Sigmoid colon (tissue), 4 donors: Measurements from ENCODE around the gene GRIK3.

Source experiments
- CTCF ChIP-seq, 4 experiments: fragments of 450-650 bp in 3 of 4; fragments of 200-600 bp in 1 of 4; IDR thresholded peaks; one replicate each; pipeline ENCODE4 v1.5.1; 2016 to 2019; ENCODE audit warnings: antibody characterized with exemption in 4 of 4, mild to moderate bottlenecking in 3 of 4, moderate library complexity in 2 of 4
- EP300 ChIP-seq, 4 donors: sonication (generic); formaldehyde crosslinking; IDR thresholded peaks; one replicate each; pipeline ENCODE4 v1.6.1; 2017; ENCODE audit warnings: antibody characterized with exemption in 4 of 4
- POLR2A ChIP-seq, 2 donors: fragments of 450-650 bp; IDR thresholded peaks; one replicate each; pipeline ENCODE4 v1.6.1; 2016; ENCODE audit warnings: antibody characterized with exemption in 2 of 2, mild to moderate bottlenecking in 2 of 2, moderate library complexity in 2 of 2
- POLR2AphosphoS5 ChIP-seq, 4 donors: sonication (generic); formaldehyde crosslinking; IDR thresholded peaks; one replicate each; pipeline ENCODE4 v1.6.1; 2017; ENCODE audit warnings: antibody characterized with exemption in 4 of 4

DNA sequence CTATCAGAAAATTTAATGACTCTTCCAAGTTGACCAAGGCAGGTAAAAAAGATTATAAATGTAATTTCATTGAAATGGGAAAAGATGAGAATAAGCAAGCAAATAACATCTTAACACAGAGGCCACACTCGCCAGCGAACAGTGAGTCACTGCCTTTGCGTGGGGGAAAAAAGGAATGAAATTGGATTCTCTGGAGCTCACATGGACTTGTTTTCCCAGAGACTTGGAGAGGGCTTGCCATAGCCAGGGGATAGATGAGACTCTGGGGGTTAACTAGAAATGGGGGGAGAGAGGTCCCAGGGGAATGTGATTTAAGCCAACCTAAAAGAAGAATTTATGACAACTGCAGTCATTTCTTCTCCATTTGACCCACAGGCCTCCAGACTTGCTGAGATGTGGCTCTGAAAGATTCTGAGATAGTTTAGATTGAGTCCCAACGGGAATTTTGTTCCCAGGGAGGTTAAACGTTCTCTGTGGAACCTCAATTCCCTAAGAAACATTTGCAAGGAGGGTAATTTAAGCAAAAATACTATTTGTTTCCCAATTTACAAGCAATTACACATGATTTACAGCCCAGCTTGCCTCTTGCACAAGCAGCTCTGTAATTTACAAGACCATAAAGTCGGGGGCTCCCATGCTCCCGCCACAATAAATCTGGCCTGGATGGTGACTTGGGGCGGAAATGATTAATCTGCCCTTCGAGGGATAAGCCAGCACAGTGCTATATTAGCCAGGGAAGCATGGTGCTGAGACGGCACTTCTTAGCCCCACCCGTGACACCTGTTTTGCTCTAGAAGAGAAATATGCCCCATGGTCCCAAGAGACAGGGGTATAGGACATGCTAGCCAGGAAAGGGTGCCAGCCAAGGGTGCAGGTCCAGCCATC lies 68.8 kb downstream of the GRIK3 start:
- TF ChIP-seq CTCF (IDR thresholded peaks at IDR 0.05) (no peak), POLR2AphosphoS5 (IDR thresholded peaks at IDR 0.05) (no peak), POLR2A (IDR thresholded peaks at IDR 0.05) (no peak), EP300 (IDR thresholded peaks at IDR 0.05) (no peak)
